Bronchial epithelial cell (primary cell): ENCODE data around the gene NELFB. TPM values are rescaled to one million over a fixed set of nuclear protein-coding genes. Genes with fewer than 3 reads are reported as not detected.

Source experiments
- DNase-seq: peaks from one replicate; pipeline ENCODE4 v3.0.0-alpha.2; 2010; ENCODE audit warnings: low read depth
- FAIRE-seq: peaks from 2 replicates; lab custom pipeline; 2011; peaks lifted over from hg19 to GRCh38; lab: Jason Lieb, UNC
- H3K27me3 ChIP-seq: 2 replicates; pipeline ENCODE4 v1.5.1; 2011; ENCODE audit warnings: low read length; ENCODE audit not compliant: control insufficient read depth, insufficient read depth
- H3K36me3 ChIP-seq: 2 replicates; pipeline ENCODE4 v1.5.1; 2011; ENCODE audit warnings: low read length; ENCODE audit not compliant: control insufficient read depth, insufficient read depth
- H3K4me3 ChIP-seq: 2 replicates; pipeline ENCODE4 v1.5.1; 2011; ENCODE audit warnings: mild to moderate bottlenecking, low read depth, low read length, control low read depth
- total RNA-seq: library from RNA; depleted of rRNA; stranded (reverse); fragments of >200 nt; gene quantifications from 2 replicates; pipeline ENCODE4 v1.2.1, GENCODE V29; 2014
- TF ChIP-seq, protein P1 (sequence below): IDR thresholded peaks from 2 replicates; pipeline ENCODE4 v1.5.1; 2011; ENCODE audit warnings: mild to moderate bottlenecking, moderate library complexity, low read length, control low read depth, inconsistent platforms; ENCODE audit not compliant: insufficient read depth, severe bottlenecking

Gene NELFB
- total RNA-seq, 1 donor from 2014 or later: 67.9 TPM

DNA sequence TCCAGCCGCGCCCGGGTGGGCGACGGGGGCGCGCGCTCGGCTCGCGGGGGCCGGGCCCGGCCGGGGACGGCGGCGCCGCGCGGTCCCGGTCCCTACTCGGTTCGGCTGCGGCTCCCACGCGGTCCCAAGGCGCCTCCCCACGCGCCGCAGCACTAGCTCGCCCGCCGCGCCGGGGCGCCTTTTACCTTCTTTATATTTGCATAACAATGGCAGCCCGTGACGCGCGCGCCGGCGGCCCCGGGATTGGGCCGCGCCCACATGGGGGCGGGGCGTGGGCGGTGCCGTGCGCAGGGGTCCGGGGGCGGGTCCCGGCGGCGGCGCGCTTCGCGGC, 47.0 kb downstream of the NELFB start, which contains the start of gene NRARP:
Gene NRARP (minus strand): TSS at position 154 of the 331 bp plus-strand sequence. CDS start 343 bp downstream, outside the sequence.
- no peaks in the 10 kb centered on the region for H3K36me3 ChIP-seq
- DNase-seq (peak; percentile 42), FAIRE-seq (no peak)
- H3K27me3 ChIP-seq: no peaks in the 10 kb centered on the region
- TF ChIP-seq, protein P1, sequence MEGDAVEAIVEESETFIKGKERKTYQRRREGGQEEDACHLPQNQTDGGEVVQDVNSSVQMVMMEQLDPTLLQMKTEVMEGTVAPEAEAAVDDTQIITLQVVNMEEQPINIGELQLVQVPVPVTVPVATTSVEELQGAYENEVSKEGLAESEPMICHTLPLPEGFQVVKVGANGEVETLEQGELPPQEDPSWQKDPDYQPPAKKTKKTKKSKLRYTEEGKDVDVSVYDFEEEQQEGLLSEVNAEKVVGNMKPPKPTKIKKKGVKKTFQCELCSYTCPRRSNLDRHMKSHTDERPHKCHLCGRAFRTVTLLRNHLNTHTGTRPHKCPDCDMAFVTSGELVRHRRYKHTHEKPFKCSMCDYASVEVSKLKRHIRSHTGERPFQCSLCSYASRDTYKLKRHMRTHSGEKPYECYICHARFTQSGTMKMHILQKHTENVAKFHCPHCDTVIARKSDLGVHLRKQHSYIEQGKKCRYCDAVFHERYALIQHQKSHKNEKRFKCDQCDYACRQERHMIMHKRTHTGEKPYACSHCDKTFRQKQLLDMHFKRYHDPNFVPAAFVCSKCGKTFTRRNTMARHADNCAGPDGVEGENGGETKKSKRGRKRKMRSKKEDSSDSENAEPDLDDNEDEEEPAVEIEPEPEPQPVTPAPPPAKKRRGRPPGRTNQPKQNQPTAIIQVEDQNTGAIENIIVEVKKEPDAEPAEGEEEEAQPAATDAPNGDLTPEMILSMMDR: no peak
- H3K4me3 ChIP-seq: peak within 1 kb of the TSS; percentile 75

DNA sequence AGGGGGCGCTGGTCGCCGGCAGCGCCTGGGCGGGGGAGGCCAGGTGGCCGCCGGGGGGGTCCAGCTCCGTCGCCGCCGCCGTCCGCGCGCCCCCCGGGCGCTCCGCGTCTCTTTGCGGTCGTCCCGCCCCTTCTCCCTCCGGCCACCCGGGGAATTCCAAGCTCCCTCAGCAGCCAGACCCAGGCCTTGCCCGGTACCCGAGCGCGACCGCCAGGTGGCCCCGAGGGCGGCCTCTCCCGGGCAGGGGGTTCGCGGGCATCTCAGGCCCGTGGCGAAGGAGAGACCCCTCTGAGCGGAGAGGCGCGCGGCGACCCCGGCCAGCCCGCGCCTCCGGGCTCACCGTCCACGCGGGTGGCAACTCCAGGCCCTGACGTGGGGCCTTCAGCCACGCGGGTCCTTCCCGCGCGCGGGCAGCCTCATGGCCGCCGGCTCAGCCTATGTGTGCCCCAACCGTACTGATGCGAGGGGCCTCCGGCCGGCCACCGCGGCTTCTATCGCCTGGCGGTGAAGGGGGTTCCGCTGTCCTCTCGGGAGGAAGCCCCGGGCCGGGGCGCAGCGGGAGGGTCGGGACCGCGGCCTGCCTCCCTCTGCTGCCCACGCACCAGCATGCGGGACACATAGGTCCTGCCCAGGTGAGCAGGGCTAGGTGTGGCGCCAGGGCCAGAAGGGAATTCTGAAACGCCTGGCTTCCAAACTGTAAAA, 47.5 kb downstream of the NELFB start:
- Histone ChIP-seq H3K27me3 (no peaks in the 10 kb centered on the region), H3K4me3 (peak overlapping the region; percentile 48)
- FAIRE-seq: no peak

DNA sequence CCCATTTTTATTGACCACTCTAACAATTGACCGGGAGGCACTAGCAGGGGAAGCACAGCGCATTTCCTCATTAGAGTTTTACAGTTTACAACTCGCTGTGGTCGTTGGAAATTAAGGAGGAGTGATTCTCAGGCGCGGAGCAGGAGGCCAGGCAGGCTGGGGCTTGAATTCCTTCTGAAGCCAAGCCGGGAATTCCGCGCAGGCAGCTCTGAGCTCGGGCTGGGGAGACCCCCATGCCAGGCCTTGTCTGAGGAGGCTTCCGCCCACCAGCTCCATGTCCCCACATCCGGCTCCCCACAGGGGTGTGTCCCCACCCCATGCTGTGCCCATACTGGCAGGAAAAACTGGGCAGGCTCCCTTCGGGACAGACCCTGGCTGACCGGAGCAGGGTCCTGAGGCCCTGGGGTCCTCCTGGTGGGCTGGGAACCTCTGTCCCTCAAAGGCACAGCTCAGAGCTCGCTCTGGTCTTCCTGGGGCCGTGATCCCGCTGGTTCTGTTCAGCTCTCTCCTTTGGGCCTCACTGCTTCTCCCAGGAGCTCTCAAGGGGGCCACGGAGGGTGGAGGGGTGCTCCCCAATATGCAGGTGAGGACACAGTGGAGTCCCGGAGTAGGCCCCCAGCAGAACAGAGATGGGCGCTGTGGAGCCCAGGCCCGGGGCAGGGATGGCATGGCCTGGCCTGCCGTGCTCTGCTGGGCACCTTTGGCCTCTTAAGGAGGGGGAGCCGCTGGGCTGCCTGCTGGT, 48.2 kb downstream of the NELFB start:
- DNase-seq (peak; percentile 69), FAIRE-seq (no peak)
- Histone ChIP-seq H3K36me3 (no peaks in the 10 kb centered on the region), H3K27me3 (no peaks in the 10 kb centered on the region), H3K4me3 (peak overlapping the region; percentile 48)
- TF ChIP-seq, protein P1: no peak

More for the DNA sequence above, 47.5 kb downstream of the NELFB start:
- H3K36me3 ChIP-seq: no peaks in the 10 kb centered on the region
- TF ChIP-seq, protein P1: peak; percentile 74
- DNase-seq: no peak

DNA sequence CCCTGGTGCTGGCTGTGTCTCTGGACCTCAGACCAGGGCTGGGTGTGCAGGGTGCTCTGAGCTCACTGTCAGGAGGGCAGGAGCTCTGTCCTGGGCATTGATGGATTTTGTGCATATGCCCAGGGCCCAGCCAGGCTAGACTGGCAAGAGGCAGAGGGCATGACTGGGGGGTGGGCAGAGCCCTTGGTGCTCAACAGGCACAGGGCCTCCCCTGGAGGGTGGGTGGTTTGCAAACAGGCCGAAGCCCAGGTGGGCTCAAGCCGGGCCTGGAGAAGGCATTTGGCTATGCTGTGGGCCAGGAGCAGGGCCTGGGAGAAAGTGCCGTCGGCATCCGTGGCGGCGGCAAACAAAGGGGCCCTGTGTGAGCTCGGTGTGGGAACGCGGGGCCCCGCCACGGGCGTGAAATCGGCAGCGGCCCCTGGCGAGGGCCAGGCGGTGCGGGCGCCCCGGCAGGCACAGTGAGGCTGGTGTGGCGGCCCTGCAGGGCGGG, 48.8 kb downstream of the NELFB start:
- no peaks in the 10 kb centered on the region for H3K36me3 ChIP-seq
- TF ChIP-seq, protein P1: no peak
- H3K27me3 ChIP-seq: no peaks in the 10 kb centered on the region
- no peak for FAIRE-seq
- DNase-seq: no peak
- H3K4me3 ChIP-seq: no peak overlapping the region

DNA sequence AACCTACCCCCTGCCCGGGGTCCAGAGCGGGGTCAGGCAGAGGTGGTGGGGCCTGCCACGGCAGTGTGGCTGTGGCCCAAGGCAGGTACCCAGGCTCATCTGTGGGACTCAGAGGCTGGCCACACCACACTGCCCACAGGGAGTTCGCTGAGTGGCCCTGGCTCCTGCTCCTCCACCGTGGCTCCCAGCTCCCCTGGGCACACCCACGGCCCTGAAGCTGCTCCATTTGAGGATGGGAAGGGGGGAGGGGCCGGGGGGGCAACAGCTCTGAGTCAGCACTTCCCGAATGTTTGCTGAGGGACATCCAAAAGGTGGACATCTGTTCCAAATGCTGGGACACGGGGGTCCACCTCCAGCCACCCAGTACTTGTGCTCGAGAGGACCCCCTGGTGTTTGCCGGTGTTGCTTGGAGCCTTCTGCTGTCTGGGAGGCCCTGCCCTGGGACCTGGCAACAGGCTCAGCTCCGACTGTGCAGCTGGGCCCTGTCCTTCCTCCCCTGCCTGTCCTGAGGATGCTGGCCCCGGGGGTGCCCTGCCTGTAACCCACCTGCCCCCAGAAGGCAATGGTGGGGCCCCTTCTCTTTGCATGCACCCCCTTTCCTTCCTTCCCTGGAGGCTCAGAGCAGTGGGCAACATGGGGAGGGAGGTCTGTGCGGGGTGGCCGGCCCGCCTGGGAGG, 49.4 kb downstream of the NELFB start:
- no peaks in the 10 kb centered on the region for H3K36me3 ChIP-seq
- FAIRE-seq: no peak
- TF ChIP-seq, protein P1: peak; percentile 41
- no peak overlapping the region for H3K4me3 ChIP-seq
- DNase-seq: no peak
- no peaks in the 10 kb centered on the region for H3K27me3 ChIP-seq
